GM23248 (cell line): ENCODE results near the gene PPP1R3D. TPM values are rescaled to one million over a fixed set of nuclear protein-coding genes. Genes with fewer than 3 reads are reported as not detected.

Source experiments
- DNase-seq: peaks from one replicate; pipeline ENCODE4 v3.0.0-alpha.2; 2015
- H2AFZ ChIP-seq: fragments of 200-600 bp; sonication (generic); 2 replicates; pipeline ENCODE4 v1.6.1; 2016; ENCODE audit warnings: antibody characterized with exemption
- H3F3A ChIP-seq: fragments of 200-600 bp; sonication (generic); 2 replicates; pipeline ENCODE4 v1.6.1; 2016; ENCODE audit warnings: mild to moderate bottlenecking, antibody characterized with exemption, mixed run types; ENCODE audit not compliant: insufficient read depth
- H3K27ac ChIP-seq: fragments of 200-600 bp; sonication (generic); 2 replicates; pipeline ENCODE4 v1.5.1; 2016; ENCODE audit warnings: mild to moderate bottlenecking
- H3K27me3 ChIP-seq: fragments of 200-600 bp; sonication (generic); replicated peaks from 2 replicates; pipeline ENCODE4 v1.6.1; 2016; ENCODE audit warnings: mild to moderate bottlenecking; ENCODE audit not compliant: insufficient read depth
- H3K36me3 ChIP-seq: fragments of 200-600 bp; sonication (generic); 2 replicates; pipeline ENCODE4 v1.6.1; 2016; ENCODE audit warnings: low read depth, mild to moderate bottlenecking
- H3K4me1 ChIP-seq: fragments of 200-600 bp; sonication (generic); 2 replicates; pipeline ENCODE4 v1.6.1; 2016; ENCODE audit warnings: mild to moderate bottlenecking; ENCODE audit not compliant: insufficient read depth
- H3K4me2 ChIP-seq: fragments of 200-600 bp; sonication (generic); one replicate; pipeline ENCODE4 v1.6.1; 2016; ENCODE audit warnings: mild to moderate bottlenecking; ENCODE audit not compliant: unreplicated experiment
- H3K4me3 ChIP-seq: fragments of 200-600 bp; sonication (generic); 2 replicates; pipeline ENCODE4 v1.5.1; 2016; ENCODE audit warnings: mild to moderate bottlenecking
- H3K79me2 ChIP-seq: fragments of 200-600 bp; sonication (generic); 2 replicates; pipeline ENCODE4 v1.6.1; 2016; ENCODE audit warnings: mild to moderate bottlenecking; ENCODE audit not compliant: insufficient read depth
- H3K9ac ChIP-seq: fragments of 200-600 bp; sonication (generic); 2 replicates; pipeline ENCODE4 v1.6.1; 2016; ENCODE audit warnings: mild to moderate bottlenecking
- H3K9me2 ChIP-seq: fragments of 200-600 bp; sonication (generic); 2 replicates; pipeline ENCODE4 v1.6.1; 2016; ENCODE audit warnings: mixed run types, mild to moderate bottlenecking, moderate library complexity; ENCODE audit not compliant: insufficient read depth
- H3K9me3 ChIP-seq: fragments of 200-600 bp; sonication (generic); one replicate; pipeline ENCODE4 v1.6.1; 2017; ENCODE audit warnings: low read depth
- H4K20me1 ChIP-seq: fragments of 200-600 bp; sonication (generic); 2 replicates; pipeline ENCODE4 v1.6.0; 2016; ENCODE audit not compliant: insufficient read depth
- EZH2 ChIP-seq: fragments of 200-600 bp; sonication (generic); IDR thresholded peaks from 2 replicates; pipeline ENCODE4 v1.6.1; 2018; ENCODE audit warnings: antibody characterized with exemption, mild to moderate bottlenecking; ENCODE audit not compliant: insufficient read depth, poor library complexity, severe bottlenecking
- EZH2phosphoT487 ChIP-seq: fragments of 200-600 bp; sonication (generic); IDR thresholded peaks from 2 replicates; pipeline ENCODE4 v1.6.1; 2018; ENCODE audit warnings: antibody characterized with exemption, moderate library complexity, mild to moderate bottlenecking, low read depth; ENCODE audit not compliant: insufficient read depth
- WGBS, 2 experiments: methylation state at CpG; one replicate each; pipeline ENCODE4 v1.1.6; 2015 to 2017; ENCODE audit warnings: low lambda C conversion rate in 2 of 2, low coverage in 1 of 2; ENCODE audit errors: missing lambda C conversion rate in 2 of 2; 5-methylcytosine and 5-hydroxymethylcytosine counted together
- in situ Hi-C: fragments of 300-500 bp; cut with MboI; formaldehyde crosslinking; loops from 2 replicates; pipeline ENCODE4 v1.15.0; 2020
- polyA plus RNA-seq: library from polyadenylated mRNA; unstranded; fragments of >200 nt; fragmentation: Nextera tagmentation; extraction: Ambion mirVana; gene quantifications from 2 replicates; pipeline ENCODE4 v1.2.1, GENCODE V29; 2016
- total RNA-seq: library from RNA; depleted of rRNA; stranded (reverse); fragments of >200 nt; shearing (Covaris generic); gene quantifications from 2 replicates; pipeline ENCODE4 v1.2.3, GENCODE V29; 2014

PPP1R3D gene
- total and polyA plus RNA-seq, 2 experiments from 2014 or later = 2.6 to 6.7 TPM

DNA sequence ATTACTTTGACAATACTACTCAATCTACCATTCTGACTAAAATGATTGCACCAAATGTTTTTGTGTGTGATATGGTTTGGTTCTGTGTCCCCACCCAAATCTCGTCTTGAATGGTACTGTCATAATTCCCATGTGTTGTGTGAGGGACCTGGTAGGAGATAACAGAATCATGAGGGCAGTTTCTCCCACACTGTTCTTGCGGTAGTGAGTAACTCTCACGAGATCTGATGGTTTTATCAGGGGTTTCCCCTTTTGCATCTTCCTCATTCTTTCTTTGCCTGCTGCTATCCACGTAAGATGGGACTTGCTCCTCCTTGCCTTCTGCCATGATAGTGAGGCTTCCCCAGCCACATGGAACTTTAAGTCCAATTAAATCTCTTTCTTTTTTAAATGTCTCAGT is 27.5 kb downstream of the PPP1R3D start:
- in situ Hi-C loops = no loop called here
- Histone ChIP-seq H3K27me3 (no peaks in the 10 kb centered on the region), H3K4me1 (no peaks in the 10 kb centered on the region), H2AFZ (no peak overlapping the region), H3K4me2 (no peak overlapping the region), H3K9me3 (no peaks in the 10 kb centered on the region), H4K20me1 (no peaks in the 10 kb centered on the region), H3K27ac (no peak overlapping the region), H3K9me2 (no peaks in the 10 kb centered on the region), H3K36me3 (no peaks in the 10 kb centered on the region), H3F3A (no peaks in the 10 kb centered on the region), H3K79me2 (no peaks in the 10 kb centered on the region), H3K4me3 (no peak overlapping the region), H3K9ac (no peak overlapping the region)
- no peak for DNase-seq
- whole genome bisulfite sequencing, 2 experiments = 67 to 73% methylated on average over 4 of the region's 4 CpGs
- no peak for TF ChIP-seq EZH2phosphoT487
- TF ChIP-seq EZH2 = no peak

DNA sequence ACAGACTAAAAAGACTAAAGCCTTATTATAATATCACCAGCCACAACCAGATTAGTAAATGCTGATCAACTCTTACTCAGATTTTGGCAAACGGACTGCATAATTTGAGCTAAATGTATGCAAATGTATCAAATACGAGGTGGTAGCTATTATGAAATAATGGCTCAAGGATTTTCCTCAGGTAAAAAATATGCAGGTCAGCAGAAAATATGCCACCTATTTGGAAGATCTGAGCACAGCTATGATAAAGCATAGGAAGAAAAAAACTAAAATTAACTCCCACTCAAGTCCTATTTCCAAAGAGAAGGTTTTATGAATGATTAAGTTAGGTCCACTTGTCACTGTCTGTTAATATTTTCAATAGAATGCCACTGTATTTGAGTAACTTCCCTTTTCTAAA is 29.1 kb downstream of the PPP1R3D start:
- no peak overlapping the region for H2AFZ ChIP-seq
- no peak overlapping the region for H3K4me2 ChIP-seq
- no peaks in the 10 kb centered on the region for H3K9me2 ChIP-seq
- H3K27ac ChIP-seq = no peak overlapping the region
- no peaks in the 10 kb centered on the region for H3K27me3 ChIP-seq
- no peaks in the 10 kb centered on the region for H3K79me2 ChIP-seq
- 83 to 84% methylated on average over 2 of the region's 2 CpGs for WGBS, 2 experiments
- in situ Hi-C loops = no loop called here
- no peaks in the 10 kb centered on the region for H4K20me1 ChIP-seq
- H3K9me3 ChIP-seq = no peaks in the 10 kb centered on the region
- no peak overlapping the region for H3K9ac ChIP-seq
- no peaks in the 10 kb centered on the region for H3K4me1 ChIP-seq
- no peaks in the 10 kb centered on the region for H3F3A ChIP-seq
- H3K36me3 ChIP-seq = no peaks in the 10 kb centered on the region
- no peak for TF ChIP-seq EZH2phosphoT487
- no peak for TF ChIP-seq EZH2
- DNase-seq = no peak
- no peak overlapping the region for H3K4me3 ChIP-seq

DNA sequence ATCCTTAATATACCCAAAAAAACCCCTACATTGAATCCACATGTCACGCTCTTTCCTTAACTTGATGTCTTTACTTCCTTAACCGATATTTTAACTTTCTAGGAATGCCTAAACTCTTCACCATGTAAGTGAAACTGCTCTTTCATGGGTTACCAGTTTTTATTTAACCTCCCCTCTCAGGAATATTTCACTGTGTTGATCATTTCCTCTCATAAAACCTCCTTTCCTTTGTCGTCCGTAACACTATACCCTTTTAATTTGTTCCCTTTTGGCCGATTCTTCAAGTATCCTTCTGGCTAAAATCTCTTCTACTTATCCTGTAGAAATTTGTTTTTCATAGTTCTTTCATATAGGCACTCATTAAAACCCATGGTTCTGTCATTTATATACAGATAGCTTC is 31.2 kb downstream of the PPP1R3D start:
- Histone ChIP-seq H3K27ac (no peak overlapping the region), H3K79me2 (no peaks in the 10 kb centered on the region), H3K9me3 (no peaks in the 10 kb centered on the region), H3K4me2 (no peak overlapping the region), H3K4me1 (no peaks in the 10 kb centered on the region), H3K27me3 (no peaks in the 10 kb centered on the region), H3K36me3 (no peaks in the 10 kb centered on the region), H2AFZ (no peak overlapping the region), H3K4me3 (no peak overlapping the region), H3F3A (no peaks in the 10 kb centered on the region), H4K20me1 (no peaks in the 10 kb centered on the region), H3K9me2 (no peaks in the 10 kb centered on the region), H3K9ac (no peak overlapping the region)
- in situ Hi-C loops = no loop called here
- no peak for DNase-seq
- no peak for TF ChIP-seq EZH2
- TF ChIP-seq EZH2phosphoT487 = no peak
- WGBS, 2 experiments = 80 to 81% methylated on average over 5 of the region's 5 CpGs

DNA sequence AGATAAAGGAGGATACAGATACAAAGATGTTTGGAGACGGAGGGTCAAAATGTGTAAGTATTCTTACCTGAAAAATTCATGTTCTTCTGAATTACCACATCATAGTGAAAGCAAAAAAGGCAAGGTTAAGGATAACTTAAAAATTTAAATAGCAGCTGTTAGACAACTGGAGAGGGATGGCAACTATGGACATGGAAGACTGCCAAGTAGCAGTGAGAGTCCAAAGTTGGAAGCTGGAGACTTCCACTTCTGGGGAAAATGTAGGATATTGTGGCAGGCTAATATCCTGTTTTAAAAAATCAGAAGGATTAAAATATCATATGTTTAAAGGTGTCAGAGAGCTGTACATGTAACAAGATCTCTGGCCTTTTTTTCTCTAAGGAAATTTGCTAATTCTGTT is 36.5 kb downstream of the PPP1R3D start:
- no peaks in the 10 kb centered on the region for H3K79me2 ChIP-seq
- in situ Hi-C loops = no loop called here
- no peak overlapping the region for H3K27ac ChIP-seq
- H3K27me3 ChIP-seq = no peaks in the 10 kb centered on the region
- H3K9ac ChIP-seq = no peak overlapping the region
- no peaks in the 10 kb centered on the region for H4K20me1 ChIP-seq
- H3F3A ChIP-seq = no peaks in the 10 kb centered on the region
- no peak overlapping the region for H2AFZ ChIP-seq
- H3K4me2 ChIP-seq = no peak overlapping the region
- no peaks in the 10 kb centered on the region for H3K36me3 ChIP-seq
- no peaks in the 10 kb centered on the region; the same call in 1 of the 2 replicates for H3K9me2 ChIP-seq
- WGBS, 2 experiments = 86 to 90% methylated on average over 1 of the region's 1 CpG
- no peak for TF ChIP-seq EZH2
- no peak for DNase-seq
- no peak overlapping the region for H3K4me3 ChIP-seq
- no peaks in the 10 kb centered on the region for H3K4me1 ChIP-seq
- H3K9me3 ChIP-seq = no peaks in the 10 kb centered on the region

DNA sequence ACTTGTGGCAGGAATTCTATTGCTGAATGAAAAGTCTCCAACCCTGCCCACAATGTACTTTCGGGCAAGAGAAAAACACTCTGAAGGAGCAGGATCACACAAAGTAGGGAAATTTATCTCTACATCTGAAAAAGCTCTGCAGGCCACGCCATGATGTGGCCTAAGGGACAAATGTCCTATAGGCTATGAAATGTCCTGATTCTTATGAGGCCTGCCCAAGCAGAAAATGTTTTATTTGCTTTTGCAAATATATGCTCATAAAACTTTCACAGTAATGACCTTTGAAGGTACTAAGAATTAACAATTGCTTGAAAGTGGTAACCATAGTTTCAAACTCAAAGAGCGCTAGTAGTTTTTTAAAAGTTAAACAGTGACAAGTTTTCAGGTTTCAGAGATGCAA is 37.6 kb downstream of the PPP1R3D start:
- H3K27me3 ChIP-seq = no peaks in the 10 kb centered on the region
- H3K9me3 ChIP-seq = no peaks in the 10 kb centered on the region
- no peaks in the 10 kb centered on the region for H3K36me3 ChIP-seq
- H3K4me3 ChIP-seq = no peak overlapping the region
- no peaks in the 10 kb centered on the region for H4K20me1 ChIP-seq
- no peak overlapping the region for H3K4me2 ChIP-seq
- no peak overlapping the region for H3K27ac ChIP-seq
- no peak overlapping the region for H3K9ac ChIP-seq
- no peaks in the 10 kb centered on the region for H3F3A ChIP-seq
- no peaks in the 10 kb centered on the region for H3K79me2 ChIP-seq
- no peak for DNase-seq
- no peak overlapping the region for H2AFZ ChIP-seq
- no peaks in the 10 kb centered on the region for H3K4me1 ChIP-seq
- no peak for TF ChIP-seq EZH2phosphoT487
- TF ChIP-seq EZH2 = no peak
- no peaks in the 10 kb centered on the region; the same call in 1 of the 2 replicates for H3K9me2 ChIP-seq
- 80 to 87% methylated on average over 3 of the region's 3 CpGs for WGBS, 2 experiments
- in situ Hi-C loops = no loop called here
